OCI-M2 (cell line): Measurements from ENCODE around the gene AMACR.
"Not testable (repeated sequence)": the region's sequence is repeated elsewhere in the genome, so short reads cannot be mapped to it uniquely, and the experiment has no call there.

ENCODE experiments used
- DNase-seq: peaks from one replicate; lab custom pipeline; 2025; ENCODE audit not compliant: unreplicated experiment; lab: John Stamatoyannopoulos, UW

The AMACR gene

DNA sequence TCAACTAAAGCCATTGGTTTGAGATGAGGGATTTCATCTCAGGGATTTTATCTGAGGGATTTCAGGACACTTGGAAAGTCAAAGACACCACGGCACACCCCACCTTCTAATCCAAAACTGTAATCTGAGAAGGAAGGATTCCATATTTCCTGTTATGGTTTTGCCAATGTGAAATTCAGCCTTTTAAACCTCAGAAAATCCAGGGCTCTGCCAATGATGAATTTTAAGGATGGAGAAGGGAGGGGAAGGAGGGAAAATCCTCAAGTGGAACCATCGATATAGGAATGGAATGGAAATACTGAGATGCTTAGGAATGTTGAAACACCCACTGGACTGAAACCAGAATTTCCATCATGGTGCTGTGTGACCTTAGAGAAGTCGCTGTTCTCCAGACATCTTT, 29.9 kb upstream of the AMACR start:
- no peak for DNase-seq

GRCh38 chr5:34035756-34036155, 27.9 kb upstream of the AMACR start:
- no peak for DNase-seq

DNA sequence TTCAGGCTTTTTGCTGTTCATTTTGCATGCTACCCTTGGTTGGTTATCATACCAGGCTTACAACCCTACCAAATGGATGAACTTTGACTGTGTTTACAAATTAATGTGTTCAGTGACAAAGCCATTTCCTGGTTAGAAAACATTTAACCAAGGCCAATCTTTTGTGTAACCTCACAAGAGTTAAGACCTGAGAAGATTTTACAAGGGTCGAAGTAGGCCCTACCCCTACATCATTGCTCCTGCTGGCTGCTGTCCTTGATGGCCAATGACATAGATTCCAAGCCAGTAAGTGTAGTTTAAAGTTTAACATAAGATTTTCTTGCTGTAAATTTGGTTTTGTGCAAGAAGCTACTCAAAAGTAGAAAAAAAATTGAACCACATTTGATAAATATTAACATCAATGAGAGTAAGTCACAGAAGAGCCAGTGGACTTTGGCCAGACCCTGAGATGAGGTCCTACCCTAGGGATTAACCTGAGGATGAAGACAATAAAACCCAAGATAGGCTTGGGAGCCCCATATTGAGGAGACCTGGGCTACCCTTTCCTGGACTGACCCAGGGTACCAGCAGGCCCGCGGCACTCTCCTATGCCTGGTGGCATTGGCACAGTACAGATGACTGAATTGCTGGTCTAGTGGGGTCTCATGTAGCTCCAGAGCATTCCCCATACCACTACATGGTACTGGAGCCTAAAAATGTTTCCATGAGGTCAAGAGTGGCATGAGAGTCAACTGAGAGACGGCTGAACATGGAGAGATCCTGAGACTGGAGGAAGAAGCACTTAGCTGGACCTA, 26.9 kb upstream of the AMACR start:
- no peak for DNase-seq

DNA sequence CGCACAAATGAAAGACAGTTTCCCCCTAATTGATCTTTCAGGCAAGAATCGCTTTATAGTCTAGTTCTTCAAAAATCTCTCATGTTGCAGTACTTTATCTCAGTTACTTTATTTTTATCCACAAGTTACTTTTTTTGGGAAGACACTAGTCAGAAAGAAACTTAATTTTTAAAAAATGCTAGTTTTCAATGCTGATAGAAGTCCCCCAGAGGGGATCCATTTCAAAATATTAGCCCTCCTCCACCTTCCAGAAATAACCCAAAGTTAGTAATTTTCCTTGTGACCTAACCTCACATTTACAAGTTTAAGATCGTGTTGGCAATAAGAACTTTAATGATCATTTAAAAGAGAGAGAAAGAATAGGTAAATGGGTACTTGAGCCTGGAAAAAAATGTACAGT, 24.1 kb upstream of the AMACR start:
- no peak for DNase-seq

GRCh38 chr5:34031117-34031516, 23.3 kb upstream of the AMACR start:
- DNase-seq, result no peak

- not testable (repeated sequence) for DNase-seq
Observed at GRCh38 chr5:34030585-34030984, 22.7 kb upstream of the AMACR start.

DNA sequence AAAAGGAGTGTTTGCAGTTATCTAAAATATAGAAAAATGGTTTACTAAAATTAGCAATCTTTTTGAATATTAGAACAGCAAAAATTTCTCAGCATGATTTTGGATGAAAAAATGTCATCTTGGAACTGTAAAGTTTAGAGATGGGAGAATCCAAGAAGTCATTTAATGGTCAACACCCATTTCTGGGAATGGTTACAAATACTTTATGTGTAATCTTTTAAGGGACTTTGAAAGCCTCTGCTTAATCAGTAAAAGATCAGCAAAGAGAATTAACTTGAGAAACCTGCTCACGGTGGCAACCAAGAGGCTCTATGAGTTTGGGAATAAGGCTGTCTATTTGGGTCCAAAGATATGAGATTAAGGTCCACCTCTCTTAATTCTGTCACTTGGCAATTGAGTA, 22.2 kb upstream of the AMACR start:
- DNase-seq, result no peak

DNA sequence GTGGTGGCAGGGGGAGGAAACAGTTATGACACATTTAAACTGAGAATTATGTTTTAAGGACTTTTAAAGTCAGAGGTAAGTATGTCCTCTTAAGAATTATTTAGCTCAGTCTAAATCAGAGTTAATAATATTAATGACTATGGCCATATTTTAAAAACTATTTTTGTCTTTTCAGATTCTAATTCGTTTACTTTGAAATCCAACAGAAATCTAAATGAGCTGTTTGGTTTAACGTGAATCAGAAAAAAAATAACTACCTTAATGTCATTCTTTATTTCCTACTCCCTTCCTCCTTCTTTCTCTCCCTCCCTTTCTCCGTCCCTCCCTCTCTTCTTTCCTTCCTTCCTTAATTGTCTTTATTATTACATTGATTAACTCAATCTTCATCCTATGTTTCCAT, 20.5 kb upstream of the AMACR start:
- DNase-seq, result no peak

- no peak for DNase-seq
Observed at GRCh38 chr5:34026089-34026761, 18.4 kb upstream of the AMACR start.

- no peak for DNase-seq
Observed at GRCh38 chr5:34022121-34022705, 14.4 kb upstream of the AMACR start.

DNA sequence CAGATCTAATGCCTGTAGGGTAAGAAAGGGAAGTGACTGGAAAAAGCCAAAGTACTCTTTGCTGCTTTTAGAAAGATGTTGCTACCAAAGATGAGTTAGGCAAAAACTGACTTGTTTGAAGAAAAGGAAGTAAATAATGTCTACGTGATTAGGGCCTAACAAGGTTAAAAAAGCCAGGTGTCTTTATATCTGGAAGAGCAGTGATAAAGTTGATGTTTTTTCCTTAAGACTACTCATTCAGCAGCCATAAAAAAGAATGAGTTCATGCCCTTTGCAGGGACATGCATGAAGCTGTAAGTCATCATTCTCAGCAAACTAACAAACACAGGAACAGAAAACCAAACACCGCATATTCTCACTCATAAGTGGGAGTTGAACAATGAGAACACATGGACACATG, 13.5 kb upstream of the AMACR start:
- DNase-seq, result no peak

DNA sequence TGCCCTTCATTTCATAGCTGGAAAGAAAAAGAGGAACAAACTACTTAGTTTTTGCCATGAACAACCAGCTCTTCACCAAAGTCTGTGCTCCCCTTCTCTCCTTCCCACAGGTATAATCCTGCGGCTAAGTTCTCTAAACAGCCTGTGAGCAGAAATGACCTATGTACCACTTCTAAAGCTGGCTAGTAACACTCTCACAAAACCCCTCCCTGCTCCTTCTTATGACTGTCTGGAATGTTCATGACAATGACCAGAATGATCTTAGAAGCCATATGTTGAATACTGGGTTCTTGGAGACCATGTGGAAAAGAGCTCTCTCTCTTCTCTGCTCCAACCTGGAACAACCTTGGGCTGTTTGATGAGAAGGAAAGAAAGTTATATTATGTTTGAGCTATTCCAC, 12.9 kb upstream of the AMACR start:
- no peak for DNase-seq

DNA sequence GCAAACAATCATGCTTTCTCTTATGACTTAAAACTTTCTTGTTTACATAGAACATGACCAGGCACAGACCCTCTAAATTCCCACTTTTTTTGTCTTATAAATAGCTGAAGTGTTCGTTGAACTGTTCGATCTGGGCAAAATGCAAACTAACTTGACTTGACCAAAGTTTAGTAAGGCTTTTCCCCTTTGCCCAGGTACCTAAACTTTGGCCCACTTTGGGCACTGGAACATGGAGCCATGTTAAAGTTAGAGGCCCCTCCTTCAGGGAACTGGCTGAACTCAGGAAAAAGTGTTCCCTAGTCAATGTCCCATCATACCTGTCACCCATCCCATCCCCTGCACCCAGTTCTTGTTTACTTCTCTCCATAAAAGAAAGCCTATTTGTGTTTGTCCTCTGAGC, 9.4 kb upstream of the AMACR start:
- no peak for DNase-seq

GRCh38 chr5:34016750-34017149, 8.9 kb upstream of the AMACR start:
- no peak for DNase-seq

GRCh38 chr5:34016222-34016621, 8.4 kb upstream of the AMACR start:
- no peak for DNase-seq

- DNase-seq, result no peak
Observed at GRCh38 chr5:34015120-34015822, 7.4 kb upstream of the AMACR start.

- no peak for DNase-seq
Observed at GRCh38 chr5:34014626-34015025, 6.8 kb upstream of the AMACR start.

DNA sequence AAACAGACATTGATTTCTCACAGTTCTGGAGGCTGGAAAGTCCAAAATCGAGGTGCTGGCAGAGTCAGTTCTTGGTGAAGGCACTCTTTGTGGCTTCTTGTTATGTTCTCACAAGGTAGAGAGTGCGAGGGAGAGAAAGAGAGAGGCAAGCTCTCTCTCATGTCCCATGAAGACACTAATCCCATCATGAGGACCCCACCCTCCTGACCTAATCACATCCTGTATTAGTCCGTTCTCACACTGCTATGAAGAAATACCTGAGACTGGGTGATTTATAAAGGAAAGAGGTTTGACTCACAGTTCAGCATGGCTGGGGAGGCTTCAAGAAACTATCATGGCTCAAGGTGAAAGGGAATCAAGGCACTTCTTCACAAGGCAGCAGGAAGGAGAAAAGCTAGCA, 5.7 kb upstream of the AMACR start:
- no peak for DNase-seq

DNA sequence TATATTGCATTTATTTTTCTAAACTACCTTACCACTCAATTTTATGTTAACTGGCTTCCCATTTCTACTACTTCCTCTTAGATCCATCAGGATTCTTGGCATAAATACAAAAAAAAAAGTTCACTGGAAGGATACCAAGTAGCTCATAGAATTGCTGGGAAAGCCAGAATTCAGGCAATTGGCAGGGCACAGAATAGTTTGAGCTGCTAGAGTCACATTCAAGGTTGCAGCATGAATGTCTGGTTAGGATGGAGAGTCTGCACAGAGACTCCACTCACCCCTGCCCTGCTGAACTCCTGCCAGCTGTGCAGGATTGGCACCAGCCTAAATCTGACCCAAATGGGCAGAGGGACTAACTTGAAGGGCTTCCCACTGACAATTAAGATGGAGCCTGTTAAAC, 4.9 kb upstream of the AMACR start:
- no peak for DNase-seq

GRCh38 chr5:34011536-34011935, 3.7 kb upstream of the AMACR start:
- no peak for DNase-seq

DNA sequence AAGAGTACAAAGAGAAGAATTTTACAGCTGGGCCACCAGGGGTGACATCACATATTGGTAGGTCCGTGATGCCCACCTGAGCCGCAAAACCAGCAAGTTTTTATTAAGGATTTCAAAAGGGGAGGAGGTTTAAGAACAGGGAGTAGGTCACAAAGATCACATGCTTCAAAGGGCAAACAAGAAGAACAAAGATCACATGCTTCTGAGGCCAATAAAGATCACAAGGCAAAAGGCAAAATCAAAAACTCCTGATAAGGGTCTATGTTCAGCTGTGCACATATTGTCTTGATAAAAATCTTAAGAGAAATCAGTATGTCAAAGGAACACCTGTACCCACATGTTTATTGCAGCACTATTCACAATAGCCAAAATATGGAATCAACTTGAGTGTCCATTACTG, 2.3 kb upstream of the AMACR start:
- DNase-seq, result not testable (repeated sequence)

GRCh38 chr5:34009610-34010009, 1.8 kb upstream of the AMACR start:
- DNase-seq, result no peak
